Activated CD8-positive, alpha-beta memory T cell treated with anti-CD3 and anti-CD28 coated beads, Interleukin-2, amount 50 U/mL, for 24 hours (primary cell): ENCODE data around the gene PRODH.
"Not testable (repeated sequence)": the region's sequence is repeated elsewhere in the genome, so short reads cannot be mapped to it uniquely, and the experiment has no call there.

ENCODE experiments used
- DNase-seq: peaks from one replicate; pipeline ENCODE4 v3.0.0-alpha.2; 2020; ENCODE audit errors: extremely low read depth

The PRODH gene, protein sequence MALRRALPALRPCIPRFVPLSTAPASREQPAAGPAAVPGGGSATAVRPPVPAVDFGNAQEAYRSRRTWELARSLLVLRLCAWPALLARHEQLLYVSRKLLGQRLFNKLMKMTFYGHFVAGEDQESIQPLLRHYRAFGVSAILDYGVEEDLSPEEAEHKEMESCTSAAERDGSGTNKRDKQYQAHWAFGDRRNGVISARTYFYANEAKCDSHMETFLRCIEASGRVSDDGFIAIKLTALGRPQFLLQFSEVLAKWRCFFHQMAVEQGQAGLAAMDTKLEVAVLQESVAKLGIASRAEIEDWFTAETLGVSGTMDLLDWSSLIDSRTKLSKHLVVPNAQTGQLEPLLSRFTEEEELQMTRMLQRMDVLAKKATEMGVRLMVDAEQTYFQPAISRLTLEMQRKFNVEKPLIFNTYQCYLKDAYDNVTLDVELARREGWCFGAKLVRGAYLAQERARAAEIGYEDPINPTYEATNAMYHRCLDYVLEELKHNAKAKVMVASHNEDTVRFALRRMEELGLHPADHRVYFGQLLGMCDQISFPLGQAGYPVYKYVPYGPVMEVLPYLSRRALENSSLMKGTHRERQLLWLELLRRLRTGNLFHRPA

DNA sequence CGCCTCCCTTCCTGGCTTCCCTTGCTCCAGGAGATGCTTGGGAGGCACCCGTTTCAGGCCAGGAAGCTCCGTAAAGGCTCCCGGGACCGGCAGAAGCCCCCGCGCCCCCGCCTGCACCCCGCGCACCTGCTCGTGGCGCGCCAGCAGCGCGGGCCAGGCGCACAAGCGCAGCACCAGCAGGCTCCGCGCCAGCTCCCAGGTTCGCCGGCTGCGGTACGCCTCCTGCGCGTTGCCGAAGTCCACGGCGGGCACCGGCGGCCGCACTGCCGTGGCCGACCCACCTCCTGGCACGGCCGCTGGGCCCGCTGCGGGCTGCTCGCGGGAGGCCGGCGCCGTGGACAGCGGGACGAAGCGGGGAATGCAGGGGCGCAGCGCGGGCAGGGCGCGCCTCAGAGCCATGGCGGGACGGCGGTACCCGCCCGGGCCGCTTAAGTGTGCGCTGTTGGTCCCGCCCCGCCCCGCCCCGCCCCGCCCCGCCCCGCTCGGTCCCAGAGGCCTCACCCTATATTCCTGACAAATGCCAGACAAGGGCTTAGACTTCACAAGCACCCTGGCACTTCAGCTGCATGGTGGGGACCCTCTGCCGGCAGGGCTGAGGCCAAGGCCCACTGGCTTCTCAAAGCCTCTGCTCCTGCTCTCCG lies at the start of gene PRODH:
TSS of gene PRODH (minus strand) at position 405 of the 641 bp plus-strand sequence. CDS start at position 399, 6 bp downstream.
- no peak for DNase-seq

DNA sequence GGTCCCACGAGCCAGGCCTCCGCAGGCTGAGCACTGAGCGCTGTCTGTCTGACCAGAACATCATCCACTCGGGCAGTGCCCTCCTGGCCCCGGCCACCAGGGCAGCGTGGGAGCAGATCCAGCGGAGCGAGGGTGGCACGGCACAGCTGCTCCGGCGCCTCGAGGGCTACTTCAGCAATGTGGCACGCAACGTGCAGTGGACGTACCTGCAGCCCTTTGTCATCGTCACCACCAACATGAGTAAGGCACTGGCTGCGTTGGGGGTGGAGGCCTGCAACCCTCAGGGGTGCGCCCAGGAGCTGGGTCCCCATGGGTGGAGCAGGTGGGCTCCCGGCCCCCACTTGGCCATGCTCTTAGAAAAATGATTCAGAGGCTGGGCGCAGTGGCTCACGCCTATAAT lies 49.7 kb upstream of the PRODH start:
- no peak for DNase-seq

DNA sequence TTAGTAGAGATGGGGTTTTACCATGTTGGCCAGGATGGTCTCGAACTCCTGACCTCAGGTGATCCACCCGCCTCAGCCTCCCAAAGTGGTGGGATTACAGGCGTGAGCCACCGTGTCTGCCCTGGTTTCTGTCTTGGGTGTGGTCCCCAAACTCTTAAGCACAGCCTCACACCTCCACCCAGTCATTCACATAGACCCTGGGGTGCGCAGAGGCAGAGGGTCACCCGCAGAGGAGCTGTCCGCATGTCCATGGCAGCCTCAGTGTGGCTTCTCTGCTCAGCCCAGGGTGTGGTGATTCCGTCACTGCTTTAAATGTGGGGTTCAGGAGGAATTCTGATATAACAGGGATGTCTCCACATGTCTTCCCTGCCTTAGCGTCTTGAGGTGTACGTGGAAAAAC lies 48.5 kb upstream of the PRODH start:
- no peak for DNase-seq

DNA sequence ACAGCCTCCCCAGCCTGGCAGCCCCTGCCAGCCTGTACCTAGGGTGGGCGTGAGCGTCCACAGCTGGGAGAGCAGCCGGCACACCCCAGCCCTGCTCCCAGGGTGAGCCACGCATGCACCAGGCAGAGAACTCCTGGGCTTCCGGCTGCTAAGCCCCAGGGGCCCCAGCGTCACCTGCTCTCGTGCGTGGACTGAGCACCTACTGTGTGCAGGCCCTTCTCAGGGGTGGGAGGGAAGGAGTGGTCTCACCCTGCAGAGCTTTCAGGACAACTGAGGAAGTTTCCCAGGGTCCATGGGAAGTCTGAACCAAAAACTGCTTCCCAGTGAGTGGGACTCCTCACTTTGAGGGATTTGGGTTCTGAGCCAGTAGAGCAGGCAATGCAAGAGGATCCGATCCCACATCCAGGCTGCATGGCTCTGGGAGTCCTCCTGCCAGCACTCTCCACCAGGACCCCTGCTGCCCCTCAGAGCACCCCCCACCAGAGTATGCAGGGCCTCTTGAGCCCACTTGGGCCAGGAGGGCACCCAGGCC lies 47.1 kb upstream of the PRODH start:
- DNase-seq = no peak

DNA sequence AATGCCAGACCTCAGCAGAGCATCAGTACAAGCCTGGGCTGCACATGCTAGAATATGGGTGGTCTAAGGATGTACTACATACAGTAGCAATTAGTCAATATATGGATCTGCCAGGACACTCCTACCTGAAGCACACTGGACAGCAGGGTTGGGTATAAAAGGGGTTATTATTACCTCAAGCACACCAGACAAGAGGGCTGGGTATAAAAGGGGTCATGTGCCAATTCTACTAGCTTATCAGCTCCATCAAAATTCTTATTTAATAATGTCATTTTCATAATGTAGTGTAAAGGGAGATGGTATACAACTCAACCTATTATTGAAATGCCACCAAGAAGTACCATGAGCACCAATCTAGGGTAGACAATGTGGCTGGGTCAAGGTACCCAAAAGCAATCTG lies 44.7 kb upstream of the PRODH start:
- DNase-seq = no peak

DNA sequence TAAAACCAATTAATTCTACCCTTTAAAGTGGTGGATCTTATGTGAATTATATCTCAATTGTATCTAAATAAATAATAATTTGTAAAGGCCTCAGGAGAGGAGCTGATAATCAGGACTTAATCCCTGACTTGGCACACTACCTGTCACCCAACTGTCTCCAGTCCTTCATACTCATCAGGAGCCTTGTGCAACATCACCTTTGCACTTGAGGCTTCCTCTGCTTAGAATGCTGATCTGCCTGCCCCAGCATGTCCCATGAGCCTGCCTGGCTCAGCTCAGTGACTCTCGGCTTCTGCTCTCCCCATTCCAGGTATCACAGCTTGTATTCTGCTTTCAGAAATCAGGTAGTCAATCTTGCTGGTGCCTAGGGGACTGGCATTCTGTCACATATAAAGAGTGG lies 43.9 kb upstream of the PRODH start:
- DNase-seq = no peak

DNA sequence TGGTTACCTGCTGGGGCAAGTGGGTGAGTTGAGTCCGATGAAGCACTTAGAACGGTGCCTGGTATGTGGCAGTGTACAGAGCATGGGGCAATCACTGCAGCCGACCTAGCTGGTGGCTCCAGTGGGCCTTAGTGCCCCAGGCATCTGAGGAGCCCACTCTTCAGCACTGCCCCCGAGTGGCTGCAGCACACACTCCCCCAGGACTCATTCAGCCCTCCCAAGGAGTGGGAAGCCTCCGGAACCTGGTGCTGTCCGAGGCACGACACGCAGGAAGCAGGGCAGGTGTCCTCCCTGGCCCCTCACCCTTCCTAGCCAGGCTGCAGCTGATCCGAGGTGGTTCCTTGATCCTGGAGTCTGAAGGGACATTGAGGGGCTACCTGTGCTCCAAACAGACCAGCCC lies 42.4 kb upstream of the PRODH start:
- no peak for DNase-seq

DNA sequence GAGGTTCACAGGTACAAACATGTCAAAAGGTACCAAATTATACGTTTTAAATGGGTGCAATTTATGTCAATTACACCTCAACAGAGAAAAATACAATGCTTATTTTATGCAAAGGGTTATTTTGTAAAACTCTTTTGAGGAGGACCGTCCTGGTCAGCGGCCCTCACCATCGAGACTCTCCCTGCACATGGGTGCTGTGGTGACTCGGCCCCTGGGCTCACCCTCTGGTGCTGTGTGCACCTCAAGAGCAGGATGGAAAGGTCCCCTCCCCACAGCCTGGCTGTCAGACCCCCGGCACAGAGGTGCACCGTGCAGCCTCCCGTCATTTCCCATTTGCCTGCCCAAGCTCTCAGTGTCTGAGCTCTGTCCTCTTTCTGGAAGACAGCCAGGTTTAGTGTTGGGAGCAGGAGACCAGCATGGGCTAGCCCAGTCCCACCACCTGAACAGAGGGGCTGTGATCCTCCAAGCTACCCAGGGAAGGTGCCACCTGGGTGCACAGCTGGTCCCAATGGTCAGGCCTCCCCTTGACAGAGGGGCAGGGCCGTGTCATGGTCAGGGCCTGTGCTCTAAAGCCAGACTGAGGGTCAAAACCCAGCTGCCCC lies 41.8 kb upstream of the PRODH start:
- DNase-seq = no peak

DNA sequence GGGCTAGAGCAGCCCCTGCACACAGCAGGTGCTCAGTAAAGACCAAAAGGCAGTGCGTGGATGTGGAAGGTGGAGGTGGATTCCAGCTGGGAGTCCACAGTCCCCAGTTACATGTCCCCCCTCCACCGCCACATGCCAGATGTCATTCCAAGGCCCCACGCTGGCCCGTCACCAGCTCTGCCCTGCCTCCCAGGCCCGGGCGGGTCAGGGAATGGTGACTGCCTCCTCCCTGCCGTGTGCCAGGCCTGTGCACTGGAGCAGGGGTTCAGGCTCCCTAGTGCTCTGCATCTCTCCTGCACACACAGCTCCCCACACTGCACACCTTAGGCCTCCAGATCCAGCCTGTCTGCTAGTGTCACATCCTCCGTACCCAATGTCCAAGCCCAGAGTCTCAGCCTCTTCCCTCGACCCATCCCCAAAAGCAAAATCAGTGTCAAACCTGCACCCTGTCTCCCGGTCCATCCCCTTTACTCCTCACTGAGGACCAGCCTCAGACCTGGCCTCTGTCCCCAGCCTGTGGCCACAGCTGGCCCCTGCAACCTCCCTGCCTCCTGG lies 40.2 kb upstream of the PRODH start:
- DNase-seq = no peak

DNA sequence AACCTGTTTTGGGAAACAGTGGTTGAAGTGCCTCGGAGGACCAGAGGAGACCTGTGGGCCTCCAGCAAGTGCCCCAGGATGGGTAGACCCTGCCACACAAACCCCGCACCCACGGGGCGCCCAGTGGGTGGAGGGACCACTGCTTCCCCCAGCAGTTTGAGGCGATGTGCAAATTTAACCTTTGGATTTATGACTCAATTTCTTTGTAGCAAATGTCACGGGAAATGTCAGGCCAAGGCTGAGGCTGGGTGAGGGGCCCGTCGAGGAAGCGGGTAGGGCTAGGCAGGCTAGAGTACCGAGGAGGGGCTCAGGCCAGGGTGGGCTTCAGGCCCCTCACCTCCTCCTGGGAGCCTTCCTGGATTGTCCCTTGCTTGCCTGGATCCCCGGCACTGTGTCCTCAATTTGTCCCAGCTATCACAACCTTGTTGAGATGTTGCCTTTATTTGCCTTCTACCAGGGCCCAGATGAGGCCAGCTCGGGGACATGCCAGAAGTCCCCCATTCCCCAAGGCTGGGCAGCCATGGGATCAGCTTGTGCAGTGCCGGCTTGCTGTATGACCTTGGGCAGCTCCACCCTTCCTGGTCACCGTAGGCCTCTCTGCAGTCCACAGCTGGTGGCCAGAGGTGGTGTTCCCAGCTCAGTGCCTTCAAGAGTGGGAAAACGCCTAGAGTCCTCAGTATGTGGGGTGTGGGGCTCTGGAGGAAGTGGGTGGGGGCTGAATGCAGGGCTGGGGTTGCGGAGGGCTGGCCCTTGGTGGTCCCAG lies 39.5 kb upstream of the PRODH start:
- no peak for DNase-seq

DNA sequence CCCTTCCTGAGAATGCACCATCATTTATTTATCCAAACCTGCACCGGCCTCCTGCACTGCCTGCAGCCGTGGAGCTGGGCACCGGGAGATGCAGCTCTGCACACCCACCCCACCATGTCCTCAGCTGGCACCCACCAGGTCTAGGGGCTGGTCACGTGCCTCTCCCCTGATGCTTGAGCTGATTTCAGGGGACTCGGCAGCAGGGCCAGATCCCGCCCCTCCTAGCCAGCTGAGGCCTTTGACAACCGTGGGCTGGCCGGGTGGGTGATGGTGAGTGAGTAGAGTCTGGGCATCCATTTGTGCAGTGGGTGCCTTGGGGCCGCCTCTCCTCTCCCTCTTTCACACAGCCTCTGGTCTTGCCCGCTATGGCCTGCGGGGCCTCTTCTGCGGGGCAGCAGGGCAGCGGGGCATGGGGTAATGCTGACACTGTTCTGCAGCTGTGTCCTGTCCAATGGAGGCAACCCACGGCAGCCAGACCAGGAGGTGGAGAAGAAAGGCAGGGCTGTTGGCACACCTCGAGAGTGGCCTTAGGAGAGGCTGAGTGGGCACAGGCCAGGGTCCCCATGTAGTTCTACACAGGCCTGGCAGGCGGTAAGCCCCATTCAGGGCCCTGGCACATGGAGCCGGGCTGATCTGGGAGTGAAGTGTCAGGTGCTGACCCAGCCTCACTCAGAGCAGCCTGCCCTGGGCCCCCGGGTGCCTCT lies 38.5 kb upstream of the PRODH start:
- no peak for DNase-seq

DNA sequence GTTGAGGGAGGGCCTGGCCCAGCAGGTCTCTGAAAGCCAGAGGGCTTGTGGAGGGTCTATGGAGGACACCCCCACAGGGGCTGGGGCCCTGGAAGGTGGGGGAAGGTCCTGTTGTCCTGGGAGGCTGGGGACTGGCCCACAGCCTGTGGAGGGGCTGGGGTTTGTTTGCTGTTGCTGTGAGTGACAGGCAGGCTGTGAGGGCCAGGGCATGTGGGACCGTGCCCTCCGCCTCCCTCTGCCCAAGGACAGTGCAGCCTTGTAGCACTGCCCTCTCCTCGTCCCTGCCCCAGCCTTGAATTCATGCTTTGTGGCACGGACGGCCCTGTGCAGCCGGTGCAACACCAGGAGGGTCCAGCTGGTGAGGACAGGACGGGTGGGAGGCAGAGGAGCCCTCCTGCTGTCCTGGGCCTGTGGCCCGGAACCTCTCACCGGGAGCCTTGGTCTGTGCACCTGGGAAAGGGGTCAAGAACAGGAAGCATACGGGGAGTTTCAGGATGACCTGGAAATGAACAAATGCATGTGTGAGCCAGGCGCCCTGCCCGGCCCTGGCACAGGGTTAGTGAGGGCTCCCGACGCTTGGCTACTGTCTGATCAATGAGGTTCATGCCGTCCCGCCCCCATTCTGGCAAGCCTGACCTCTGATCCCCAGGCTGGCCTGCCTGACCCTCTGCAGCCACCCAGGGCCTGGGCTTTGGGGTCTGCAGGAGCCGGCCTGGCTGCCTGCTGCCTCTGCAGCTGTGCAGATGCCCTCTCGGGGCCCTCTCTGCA lies 37.4 kb upstream of the PRODH start:
- no peak for DNase-seq

DNA sequence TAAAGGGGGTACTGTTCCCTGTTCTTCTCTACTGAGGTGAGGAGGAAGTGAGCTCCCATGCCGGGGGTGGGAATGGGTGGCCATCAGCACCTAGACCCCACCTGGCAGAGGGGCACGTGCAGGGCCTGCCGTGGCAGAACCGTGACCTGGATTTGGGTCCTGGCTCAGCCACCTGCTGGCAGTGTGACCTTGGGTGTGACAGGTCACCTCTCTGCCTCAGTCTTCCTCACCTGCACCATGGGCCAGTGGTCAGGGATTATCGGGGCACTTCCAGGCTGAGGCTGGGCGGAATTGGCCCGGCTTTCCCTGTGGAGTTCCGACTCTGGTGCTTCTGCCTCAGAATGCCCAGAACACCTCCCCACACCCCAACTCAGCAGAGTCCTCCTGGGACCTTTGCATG lies 36.5 kb upstream of the PRODH start:
- DNase-seq = not testable (repeated sequence)

DNA sequence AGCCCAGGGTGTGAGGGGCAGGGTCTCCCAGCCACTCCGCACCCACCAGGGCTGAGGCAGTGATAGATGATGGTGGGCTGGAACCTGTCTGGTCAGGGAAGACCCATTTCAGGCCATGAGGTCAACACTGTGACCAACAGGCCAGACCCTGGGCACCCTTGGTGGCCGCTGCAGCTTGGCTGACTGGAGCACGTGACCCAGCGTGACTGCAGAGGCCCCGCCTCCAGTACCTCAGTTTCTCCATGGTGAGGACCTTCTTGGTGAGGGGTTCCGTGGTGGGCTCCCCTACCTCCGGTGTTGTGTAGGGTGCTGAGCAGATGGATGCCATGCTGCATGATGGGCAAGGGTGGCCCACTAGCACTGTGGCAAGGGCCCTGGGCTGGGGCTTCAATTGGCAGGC lies 35.9 kb upstream of the PRODH start:
- DNase-seq = not testable (repeated sequence)

DNA sequence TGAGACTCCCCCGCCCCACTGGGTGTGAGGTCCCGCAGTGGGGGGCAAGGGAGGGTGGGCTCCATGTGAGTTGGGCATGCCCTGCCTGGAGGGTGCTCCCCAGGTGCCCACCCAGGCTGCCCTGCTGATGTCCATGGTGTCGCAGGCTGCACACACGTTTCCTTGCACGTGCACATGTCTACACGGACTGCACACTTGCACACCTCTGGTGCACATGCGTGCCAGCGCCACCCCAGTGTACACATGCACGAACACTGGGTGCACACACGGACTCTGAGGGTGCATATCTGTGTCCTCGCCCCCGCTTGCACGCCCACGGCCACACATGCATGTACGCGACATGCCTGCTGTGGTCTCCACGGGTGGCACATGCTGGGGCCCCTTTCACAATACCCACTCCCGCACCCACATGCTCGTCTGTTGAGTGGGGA lies 35.2 kb upstream of the PRODH start:
- DNase-seq = no peak

DNA sequence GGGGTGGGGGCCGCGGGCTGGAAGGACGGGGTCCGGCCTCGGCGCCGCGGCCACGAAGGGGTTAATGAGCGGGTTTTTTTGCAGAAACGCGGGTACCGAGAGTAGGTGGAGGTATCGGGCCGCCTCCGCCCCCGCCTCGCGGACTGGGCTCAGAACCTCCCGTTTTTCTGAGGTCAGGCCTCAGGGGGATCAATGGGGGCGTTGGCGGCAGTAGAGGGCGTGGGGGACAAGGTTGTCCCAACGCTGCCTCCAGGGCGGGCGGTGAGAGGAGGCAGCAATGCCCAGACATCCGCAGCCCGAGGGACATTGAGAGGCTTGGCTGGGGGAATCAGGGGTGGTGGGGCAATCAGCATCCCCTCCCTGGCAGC lies 34.8 kb upstream of the PRODH start:
- DNase-seq = no peak

DNA sequence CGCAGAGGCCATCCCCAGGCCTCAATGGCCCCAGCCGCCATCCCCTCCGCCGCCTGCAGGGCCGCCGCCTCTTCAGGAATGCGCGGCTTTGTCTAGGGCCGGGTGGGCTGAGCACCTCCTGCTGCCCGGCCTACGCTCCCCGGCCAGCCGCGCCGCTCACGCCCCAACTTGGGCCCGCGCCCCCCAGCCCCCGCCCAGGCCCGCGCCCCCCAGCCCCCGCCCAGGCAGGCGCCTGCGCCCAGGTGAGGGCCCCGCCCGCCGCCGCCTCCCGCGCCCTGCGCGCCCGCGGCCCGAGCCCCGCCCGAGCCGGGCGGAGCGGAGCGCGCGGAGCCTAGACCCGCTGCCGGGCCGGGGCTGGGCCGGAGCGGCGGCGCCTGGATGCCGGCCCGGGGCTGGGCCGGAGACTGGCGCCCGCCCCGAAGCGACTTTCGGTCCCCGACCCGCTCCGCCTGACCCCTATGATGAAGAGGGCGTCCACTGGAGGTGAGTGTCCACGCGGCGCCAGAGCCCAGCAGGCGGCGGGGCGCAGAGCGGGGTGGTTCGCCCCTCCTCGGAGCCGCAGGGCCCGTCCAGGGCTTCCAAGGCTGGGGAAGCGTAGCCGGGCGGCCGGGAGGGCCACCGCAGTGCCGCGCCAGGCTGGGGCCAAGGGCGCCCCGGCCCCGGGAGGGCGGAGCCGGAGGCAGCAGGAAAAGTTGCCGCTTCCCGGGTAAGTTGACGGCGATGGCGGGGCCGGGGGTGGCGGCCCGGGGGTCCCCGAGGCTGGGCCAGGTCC lies 34.3 kb upstream of the PRODH start:
- DNase-seq = no peak

DNA sequence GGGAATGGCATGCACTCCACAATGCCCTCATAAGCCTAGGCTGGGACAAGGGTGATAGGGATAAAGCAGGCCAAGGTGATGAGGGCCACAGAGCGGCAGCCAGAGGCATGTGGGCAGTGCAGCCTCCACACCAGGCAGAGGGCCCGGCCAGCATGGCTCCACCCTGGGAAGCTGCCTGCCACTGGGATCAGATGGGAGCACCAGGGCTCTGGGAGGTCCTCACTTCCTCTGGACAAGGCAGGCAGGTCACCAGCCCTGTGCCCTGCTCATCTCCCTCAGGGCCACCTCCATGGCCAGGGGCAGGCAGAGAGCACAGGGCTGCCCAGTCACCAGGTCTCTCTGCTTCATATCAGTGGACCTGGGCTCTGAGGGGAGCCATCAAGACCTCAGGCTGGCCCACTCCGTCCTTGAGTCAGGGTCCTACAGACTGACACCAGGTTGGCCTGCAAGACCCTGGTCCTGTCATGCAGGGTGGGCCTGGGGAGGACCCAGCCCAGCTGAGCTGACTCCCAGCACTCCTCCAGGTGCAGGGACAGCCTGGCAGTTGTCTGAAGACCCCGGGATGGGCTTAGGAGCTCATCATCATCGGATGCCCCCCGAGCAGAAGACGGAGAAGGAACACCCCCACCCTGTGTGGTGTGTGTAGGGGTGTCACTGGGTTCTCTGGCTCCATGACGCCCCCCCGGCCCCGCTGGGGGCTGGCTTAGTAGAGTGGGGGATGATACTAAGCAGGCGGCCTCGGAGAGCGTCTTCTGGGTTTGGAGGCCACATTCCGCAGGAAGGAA lies 33.3 kb upstream of the PRODH start:
- not testable (repeated sequence) for DNase-seq
